Measurements from ENCODE around the gene RAB37. TPM values are rescaled to one million over a fixed set of nuclear protein-coding genes. Genes with fewer than 3 reads are reported as not detected.

Gene RAB37
- polyA plus RNA-seq, 1 of the 3 experiments (the other 2 are of a cell fraction), result 0.25 TPM

GRCh38 chr17:74702116-74702871 is 34.8 kb upstream of the RAB37 start:
- H3K36me3 ChIP-seq (replicated peaks in 1 of 2; ENCODE audit: control insufficient read depth in 1 of 2, insufficient read depth in 2 of 2, low read length in 1 of 2), result no peaks in the 10 kb centered on the region
- H3K4me2 ChIP-seq, result no peak overlapping the region
- no peak overlapping the region for H2AFZ ChIP-seq (ENCODE audit: low read depth)
- H3K27me3 ChIP-seq (ENCODE audit: insufficient read depth), result no peaks in the 10 kb centered on the region
- no peaks in the 10 kb centered on the region for H3F3A ChIP-seq (replicated peaks; ENCODE audit: insufficient read depth)
- DNase-seq, result no peak
- POLR2A ChIA-PET, result no interaction called here
- no peaks in the 10 kb centered on the region for H3K9me3 ChIP-seq
- no peaks in the 10 kb centered on the region for H3K79me2 ChIP-seq (ENCODE audit: insufficient read depth)
- H4K20me1 ChIP-seq (ENCODE audit: insufficient read depth), result no peaks in the 10 kb centered on the region
- no peak overlapping the region for H3K9ac ChIP-seq
- no peak overlapping the region for H3K27ac ChIP-seq (ENCODE audit: low read depth in 2 of 2, low read length in 1 of 2)
- CTCF ChIA-PET, result interaction anchor here (0.8 to 3.3 kb wide), 8 partner anchors 9 to 137 kb away, joined by 3 to 24 read pairs (median 3); partner anchors contain the start of gene RAB37
- 26% methylated on average over 9 of the region's 9 CpGs for WGBS (ENCODE audit: low lambda C conversion rate)
- no peaks in the 10 kb centered on the region for H3K4me1 ChIP-seq (ENCODE audit: control insufficient read depth in 1 of 2, insufficient read depth in 2 of 2, low read depth in 1 of 2, low read length in 1 of 2)
- no peaks in the 10 kb centered on the region for H3K9me2 ChIP-seq
- no peak overlapping the region for H3K4me3 ChIP-seq (ENCODE audit: low read depth in 2 of 2, low read length in 1 of 2)
- TF ChIP-seq FOSL2 (IDR thresholded peaks at IDR 0.05; ENCODE audit: borderline replicate concordance, low read depth), result no peak
- TF ChIP-seq USF1 (IDR thresholded peaks at IDR 0.05; ENCODE audit: borderline replicate concordance, low read depth), result no peak
- TF ChIP-seq RFX5 (IDR thresholded peaks at IDR 0.05; ENCODE audit: low read length), result no peak
- no peak for TF ChIP-seq MEF2A (IDR thresholded peaks at IDR 0.05; ENCODE audit: borderline replicate concordance, low read depth)
- no peak for TF ChIP-seq POLR2AphosphoS5 (IDR thresholded peaks at IDR 0.05; ENCODE audit: low read depth, low read length)
- TF ChIP-seq EZH2phosphoT487 (IDR thresholded peaks at IDR 0.05; ENCODE audit: borderline replicate concordance, low read depth), result no peak
- TF ChIP-seq YY1 (IDR thresholded peaks at IDR 0.05; ENCODE audit: low read depth), result no peak
- TF ChIP-seq TAF1 (IDR thresholded peaks at IDR 0.05; ENCODE audit: borderline replicate concordance, low read depth, low read length), result no peak
- no peak for TF ChIP-seq GABPA (IDR thresholded peaks at IDR 0.05; ENCODE audit: low read depth)
- TF ChIP-seq, protein P1, sequence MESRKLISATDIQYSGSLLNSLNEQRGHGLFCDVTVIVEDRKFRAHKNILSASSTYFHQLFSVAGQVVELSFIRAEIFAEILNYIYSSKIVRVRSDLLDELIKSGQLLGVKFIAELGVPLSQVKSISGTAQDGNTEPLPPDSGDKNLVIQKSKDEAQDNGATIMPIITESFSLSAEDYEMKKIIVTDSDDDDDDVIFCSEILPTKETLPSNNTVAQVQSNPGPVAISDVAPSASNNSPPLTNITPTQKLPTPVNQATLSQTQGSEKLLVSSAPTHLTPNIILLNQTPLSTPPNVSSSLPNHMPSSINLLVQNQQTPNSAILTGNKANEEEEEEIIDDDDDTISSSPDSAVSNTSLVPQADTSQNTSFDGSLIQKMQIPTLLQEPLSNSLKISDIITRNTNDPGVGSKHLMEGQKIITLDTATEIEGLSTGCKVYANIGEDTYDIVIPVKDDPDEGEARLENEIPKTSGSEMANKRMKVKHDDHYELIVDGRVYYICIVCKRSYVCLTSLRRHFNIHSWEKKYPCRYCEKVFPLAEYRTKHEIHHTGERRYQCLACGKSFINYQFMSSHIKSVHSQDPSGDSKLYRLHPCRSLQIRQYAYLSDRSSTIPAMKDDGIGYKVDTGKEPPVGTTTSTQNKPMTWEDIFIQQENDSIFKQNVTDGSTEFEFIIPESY (IDR thresholded peaks at IDR 0.05; ENCODE audit: borderline replicate concordance, low read depth), result no peak
- TF ChIP-seq, protein P2, sequence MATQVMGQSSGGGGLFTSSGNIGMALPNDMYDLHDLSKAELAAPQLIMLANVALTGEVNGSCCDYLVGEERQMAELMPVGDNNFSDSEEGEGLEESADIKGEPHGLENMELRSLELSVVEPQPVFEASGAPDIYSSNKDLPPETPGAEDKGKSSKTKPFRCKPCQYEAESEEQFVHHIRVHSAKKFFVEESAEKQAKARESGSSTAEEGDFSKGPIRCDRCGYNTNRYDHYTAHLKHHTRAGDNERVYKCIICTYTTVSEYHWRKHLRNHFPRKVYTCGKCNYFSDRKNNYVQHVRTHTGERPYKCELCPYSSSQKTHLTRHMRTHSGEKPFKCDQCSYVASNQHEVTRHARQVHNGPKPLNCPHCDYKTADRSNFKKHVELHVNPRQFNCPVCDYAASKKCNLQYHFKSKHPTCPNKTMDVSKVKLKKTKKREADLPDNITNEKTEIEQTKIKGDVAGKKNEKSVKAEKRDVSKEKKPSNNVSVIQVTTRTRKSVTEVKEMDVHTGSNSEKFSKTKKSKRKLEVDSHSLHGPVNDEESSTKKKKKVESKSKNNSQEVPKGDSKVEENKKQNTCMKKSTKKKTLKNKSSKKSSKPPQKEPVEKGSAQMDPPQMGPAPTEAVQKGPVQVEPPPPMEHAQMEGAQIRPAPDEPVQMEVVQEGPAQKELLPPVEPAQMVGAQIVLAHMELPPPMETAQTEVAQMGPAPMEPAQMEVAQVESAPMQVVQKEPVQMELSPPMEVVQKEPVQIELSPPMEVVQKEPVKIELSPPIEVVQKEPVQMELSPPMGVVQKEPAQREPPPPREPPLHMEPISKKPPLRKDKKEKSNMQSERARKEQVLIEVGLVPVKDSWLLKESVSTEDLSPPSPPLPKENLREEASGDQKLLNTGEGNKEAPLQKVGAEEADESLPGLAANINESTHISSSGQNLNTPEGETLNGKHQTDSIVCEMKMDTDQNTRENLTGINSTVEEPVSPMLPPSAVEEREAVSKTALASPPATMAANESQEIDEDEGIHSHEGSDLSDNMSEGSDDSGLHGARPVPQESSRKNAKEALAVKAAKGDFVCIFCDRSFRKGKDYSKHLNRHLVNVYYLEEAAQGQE (IDR thresholded peaks at IDR 0.05; ENCODE audit: low read depth, low read length), result no peak
- no peak for TF ChIP-seq JUND (IDR thresholded peaks at IDR 0.05)
- TF ChIP-seq GATA2 (CRISPR knock-in tag; IDR thresholded peaks at IDR 0.05), result no peak
- no peak for TF ChIP-seq TCF12 (IDR thresholded peaks at IDR 0.05)
- TF ChIP-seq FOXJ3 (CRISPR knock-in tag; IDR thresholded peaks at IDR 0.05), result no peak
- TF ChIP-seq NFIC (IDR thresholded peaks at IDR 0.05; ENCODE audit: borderline replicate concordance), result no peak
- TF ChIP-seq RXRA (IDR thresholded peaks at IDR 0.05; ENCODE audit: borderline replicate concordance, low read depth), result no peak
- no peak for TF ChIP-seq PBX3 (IDR thresholded peaks at IDR 0.05)
- TF ChIP-seq FOXM1 (IDR thresholded peaks at IDR 0.05; ENCODE audit: low read depth), result no peak
- TF ChIP-seq, protein P3, sequence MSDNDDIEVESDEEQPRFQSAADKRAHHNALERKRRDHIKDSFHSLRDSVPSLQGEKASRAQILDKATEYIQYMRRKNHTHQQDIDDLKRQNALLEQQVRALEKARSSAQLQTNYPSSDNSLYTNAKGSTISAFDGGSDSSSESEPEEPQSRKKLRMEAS (IDR thresholded peaks at IDR 0.05; ENCODE audit: low read depth), result no peak

Data from SK-N-SH (cell line).